GM12878 (cell line): Measurements from ENCODE around the gene PRRC2C. TPM values are rescaled to one million over a fixed set of nuclear protein-coding genes. Genes with fewer than 3 reads are reported as not detected.

Experiments
- ASH2L ChIP-seq: fragments of 300-600, 200-600 bp; sonication (generic); IDR thresholded peaks from 2 replicates; pipeline ENCODE4 v1.6.1; 2017; ENCODE audit warnings: low read depth, mild to moderate bottlenecking, borderline replicate concordance
- ATF3 ChIP-seq: IDR thresholded peaks from 2 replicates; pipeline ENCODE4 v1.6.1; 2011; ENCODE audit warnings: low read depth, mild to moderate bottlenecking, low read length, moderate library complexity, borderline replicate concordance; ENCODE audit errors: extremely low read depth
- BACH1 ChIP-seq: fragments of 450-650 bp; IDR thresholded peaks from 2 replicates; pipeline ENCODE4 v1.6.1; 2017; ENCODE audit warnings: mild to moderate bottlenecking, borderline replicate concordance
- CHD2 ChIP-seq: IDR thresholded peaks from 2 replicates; pipeline ENCODE4 v1.6.1; 2011; ENCODE audit warnings: low read depth, low read length, improper control_type of control experiment, borderline replicate concordance
- ESRRA ChIP-seq: IDR thresholded peaks from 2 replicates; pipeline ENCODE4 v1.6.1; 2012; ENCODE audit warnings: mild to moderate bottlenecking, low read length, improper control_type of control experiment
- EZH2 ChIP-seq: IDR thresholded peaks from 2 replicates; pipeline ENCODE4 v1.6.1; 2012; ENCODE audit warnings: low read depth, mild to moderate bottlenecking, control low read depth, inconsistent platforms, low read length, borderline replicate concordance; ENCODE audit not compliant: control insufficient read depth
- GATAD2B ChIP-seq: fragments of 450-650 bp; conservative IDR thresholded peaks from 2 replicates; pipeline ENCODE4 v1.6.1; 2017; ENCODE audit warnings: low read depth, mild to moderate bottlenecking, moderate library complexity
- HDAC2 ChIP-seq: fragments of 200-600 bp; sonication (generic); IDR thresholded peaks from 2 replicates; pipeline ENCODE4 v1.6.1; 2017
- KAT2A ChIP-seq: conservative IDR thresholded peaks from 2 replicates; pipeline ENCODE4 v1.6.1; 2011; ENCODE audit warnings: low read depth, low read length; ENCODE audit not compliant: control insufficient read depth
- MEF2A ChIP-seq: IDR thresholded peaks from 2 replicates; pipeline ENCODE4 v1.6.1; 2011; ENCODE audit warnings: low read depth, mild to moderate bottlenecking, low read length, moderate library complexity; ENCODE audit not compliant: insufficient read depth
- MTA2 ChIP-seq: fragments of 450-650 bp; IDR thresholded peaks from 2 replicates; pipeline ENCODE4 v1.6.1; 2016; ENCODE audit warnings: low read depth, mild to moderate bottlenecking, moderate library complexity
- MTA3 ChIP-seq: IDR thresholded peaks from 2 replicates; pipeline ENCODE4 v1.6.1; 2012; ENCODE audit warnings: low read length, inconsistent platforms, borderline replicate concordance
- MYB ChIP-seq: fragments of 150-350 bp; IDR thresholded peaks from 2 replicates; pipeline ENCODE4 v1.6.1; 2014; ENCODE audit warnings: mild to moderate bottlenecking, low read depth, low read length, borderline replicate concordance
- NFIC ChIP-seq: IDR thresholded peaks from 2 replicates; pipeline ENCODE4 v1.6.1; 2012; ENCODE audit warnings: low read depth, mild to moderate bottlenecking, inconsistent platforms, low read length, moderate library complexity
- NRF1 ChIP-seq: conservative IDR thresholded peaks from 2 replicates; pipeline ENCODE4 v1.6.1; 2011; ENCODE audit warnings: mild to moderate bottlenecking, low read depth, low read length, improper control_type of control experiment
- RAD21 ChIP-seq: IDR thresholded peaks from 2 replicates; pipeline ENCODE4 v1.6.1; 2011; ENCODE audit warnings: mild to moderate bottlenecking, low read depth, low read length, moderate library complexity; ENCODE audit not compliant: insufficient read depth
- RB1 ChIP-seq: fragments of 450-650 bp; formaldehyde crosslinking; IDR thresholded peaks from 2 replicates; pipeline ENCODE4 v1.6.1; 2017; ENCODE audit warnings: mild to moderate bottlenecking, borderline replicate concordance
- SMC3 ChIP-seq: IDR thresholded peaks from 2 replicates; pipeline ENCODE4 v1.6.1; 2011; ENCODE audit warnings: low read length, improper control_type of control experiment, borderline replicate concordance
- SRF ChIP-seq, 2 experiments: IDR thresholded peaks; 2 replicates each; pipeline ENCODE4 v1.6.1; 2011; ENCODE audit warnings: low read depth in 2 of 2, low read length in 2 of 2, mild to moderate bottlenecking in 1 of 2, moderate library complexity in 1 of 2
- SUZ12 ChIP-seq: fragments of 200-600 bp; sonication (generic); IDR thresholded peaks from one replicate; pipeline ENCODE4 v1.6.1; 2018; ENCODE audit warnings: antibody characterized with exemption, mild to moderate bottlenecking; ENCODE audit not compliant: unreplicated experiment
- TARDBP ChIP-seq: IDR thresholded peaks from 2 replicates; pipeline ENCODE4 v1.6.1; 2016; ENCODE audit warnings: borderline replicate concordance
- USF2 ChIP-seq: IDR thresholded peaks from 2 replicates; pipeline ENCODE4 v1.6.1; 2011; ENCODE audit warnings: low read depth, low read length, improper control_type of control experiment, borderline replicate concordance
- ZZZ3 ChIP-seq: IDR thresholded peaks from 2 replicates; pipeline ENCODE4 v1.6.1; 2011; ENCODE audit warnings: low read depth; ENCODE audit not compliant: control insufficient read depth, insufficient read length
- polyA plus RNA-seq, 11 experiments: library from polyadenylated mRNA; depleted of rRNA in 4 of 11; unstranded in 6 of 11; stranded (reverse) in 5 of 11; fragments of >200 nt; fragmentation: Nextera tagmentation in 4 of 11; fragmentation: Illumina TruSeq in 1 of 11; extraction: Ambion mirVana in 4 of 11; extraction: Trizol in 1 of 11; gene quantifications; 1 replicate in 1 of 11; 2 replicates in 10 of 11; pipeline versions ENCODE4 v1.2.1 to v1.2.3, GENCODE V29; 2011 to 2016; ENCODE audit warnings: inconsistent platforms in 2 of 11, missing spikeins in 2 of 11, low read depth in 1 of 11
- total RNA-seq, 4 experiments: library from RNA; depleted of rRNA in 3 of 4; stranded (reverse); fragments of >200 nt in 3 of 4; fragmentation: Illumina TruSeq in 1 of 4; extraction: Trizol in 1 of 4; gene quantifications; 2 replicates each; pipeline versions ENCODE4 v1.2.1 to v1.2.3, GENCODE V29; 2013 to 2021
- TF ChIP-seq, protein P1 (sequence below): fragments of 450-650 bp; IDR thresholded peaks from 2 replicates; pipeline ENCODE4 v1.6.1; 2017; ENCODE audit warnings: low read depth, mild to moderate bottlenecking, moderate library complexity
- TF ChIP-seq, protein P2 (sequence below): fragments of 450-650 bp; IDR thresholded peaks from 2 replicates; pipeline ENCODE4 v1.6.1; 2017; ENCODE audit warnings: mild to moderate bottlenecking, low read depth, inconsistent platforms; ENCODE audit not compliant: poor library complexity, severe bottlenecking

The PRRC2C gene
- total and polyA plus RNA-seq, 10 of the 15 experiments (the other 5 are each of a cell fraction or from before 2014, with no cell fraction given): 53.4 to 182 (median 91.8) TPM

- TF ChIP-seq EZH2 (no peak), ASH2L (no peak), NRF1 (no peak), SMC3 (no peak), TARDBP (no peak), RB1 (no peak; the same call in 1 of the 2 replicates), MYB (no peak), ESRRA (no peak), MTA2 (no peak; the same call in 1 of the 2 replicates), MTA3 (no peak), HDAC2 (no peak), ATF3 (no peak), NFIC (no peak), BACH1 (no peak; the same call in 1 of the 2 replicates), USF2 (no peak), MEF2A (peak; percentile 37; the same call in 1 of the 2 replicates), GATAD2B (no peak), ZZZ3 (no peak), SRF (IDR thresholded peaks at IDR 0.05; ENCODE audit: low read depth in 2 of 2, low read length in 2 of 2) (no peak), RAD21 (no peak), CHD2 (no peak), KAT2A (no peak), SUZ12 (no peak)
- TF ChIP-seq, protein P1, sequence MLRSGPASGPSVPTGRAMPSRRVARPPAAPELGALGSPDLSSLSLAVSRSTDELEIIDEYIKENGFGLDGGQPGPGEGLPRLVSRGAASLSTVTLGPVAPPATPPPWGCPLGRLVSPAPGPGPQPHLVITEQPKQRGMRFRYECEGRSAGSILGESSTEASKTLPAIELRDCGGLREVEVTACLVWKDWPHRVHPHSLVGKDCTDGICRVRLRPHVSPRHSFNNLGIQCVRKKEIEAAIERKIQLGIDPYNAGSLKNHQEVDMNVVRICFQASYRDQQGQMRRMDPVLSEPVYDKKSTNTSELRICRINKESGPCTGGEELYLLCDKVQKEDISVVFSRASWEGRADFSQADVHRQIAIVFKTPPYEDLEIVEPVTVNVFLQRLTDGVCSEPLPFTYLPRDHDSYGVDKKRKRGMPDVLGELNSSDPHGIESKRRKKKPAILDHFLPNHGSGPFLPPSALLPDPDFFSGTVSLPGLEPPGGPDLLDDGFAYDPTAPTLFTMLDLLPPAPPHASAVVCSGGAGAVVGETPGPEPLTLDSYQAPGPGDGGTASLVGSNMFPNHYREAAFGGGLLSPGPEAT: peak; percentile 58; the same call in 1 of the 2 replicates
- TF ChIP-seq, protein P2, sequence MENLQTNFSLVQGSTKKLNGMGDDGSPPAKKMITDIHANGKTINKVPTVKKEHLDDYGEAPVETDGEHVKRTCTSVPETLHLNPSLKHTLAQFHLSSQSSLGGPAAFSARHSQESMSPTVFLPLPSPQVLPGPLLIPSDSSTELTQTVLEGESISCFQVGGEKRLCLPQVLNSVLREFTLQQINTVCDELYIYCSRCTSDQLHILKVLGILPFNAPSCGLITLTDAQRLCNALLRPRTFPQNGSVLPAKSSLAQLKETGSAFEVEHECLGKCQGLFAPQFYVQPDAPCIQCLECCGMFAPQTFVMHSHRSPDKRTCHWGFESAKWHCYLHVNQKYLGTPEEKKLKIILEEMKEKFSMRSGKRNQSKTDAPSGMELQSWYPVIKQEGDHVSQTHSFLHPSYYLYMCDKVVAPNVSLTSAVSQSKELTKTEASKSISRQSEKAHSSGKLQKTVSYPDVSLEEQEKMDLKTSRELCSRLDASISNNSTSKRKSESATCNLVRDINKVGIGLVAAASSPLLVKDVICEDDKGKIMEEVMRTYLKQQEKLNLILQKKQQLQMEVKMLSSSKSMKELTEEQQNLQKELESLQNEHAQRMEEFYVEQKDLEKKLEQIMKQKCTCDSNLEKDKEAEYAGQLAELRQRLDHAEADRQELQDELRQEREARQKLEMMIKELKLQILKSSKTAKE: no peak
Observed at GRCh38 chr1:171484760-171485374, 463 bp upstream of the PRRC2C start (continued).
